HuH-7.5 (cell line): ENCODE measurements around the gene CFAP69.
"Not testable (repeated sequence)": the region's sequence is repeated elsewhere in the genome, so short reads cannot be mapped to it uniquely, and the experiment has no call there.

Experiments
- DNase-seq: peaks from one replicate; pipeline ENCODE4 v3.0.0; 2011; ENCODE audit warnings: low spot score

CFAP69 gene

GRCh38 chr7:90270431-90271178, 25.6 kb downstream of the CFAP69 start:
- DNase-seq, result no peak

- DNase-seq, result no peak
Measured at GRCh38 chr7:90271753-90272152, 26.8 kb downstream of the CFAP69 start.

- DNase-seq, result no peak
Measured at GRCh38 chr7:90272242-90272641, 27.3 kb downstream of the CFAP69 start.

- no peak for DNase-seq
Measured at GRCh38 chr7:90274161-90274560, 29.2 kb downstream of the CFAP69 start.

- DNase-seq, result peak; percentile 7
Measured at GRCh38 chr7:90276033-90276728, 31.2 kb downstream of the CFAP69 start.

GRCh38 chr7:90288154-90288553, 43.2 kb downstream of the CFAP69 start:
- no peak for DNase-seq

- no peak for DNase-seq
Measured at GRCh38 chr7:90290244-90291113, 45.5 kb downstream of the CFAP69 start.

GRCh38 chr7:90298145-90299038, 53.4 kb downstream of the CFAP69 start:
- no peak for DNase-seq

GRCh38 chr7:90303241-90303640, 58.3 kb downstream of the CFAP69 start:
- DNase-seq, result no peak

- no peak for DNase-seq
Measured at GRCh38 chr7:90309872-90310271, 64.9 kb downstream of the CFAP69 start.

GRCh38 chr7:90311175-90311574, 66.2 kb downstream of the CFAP69 start:
- DNase-seq, result no peak

GRCh38 chr7:90312745-90313144, 67.8 kb downstream of the CFAP69 start:
- no peak for DNase-seq

- no peak for DNase-seq
Measured at GRCh38 chr7:90313907-90314306, 68.9 kb downstream of the CFAP69 start.

- no peak for DNase-seq
Measured at GRCh38 chr7:90320014-90320413, 75.0 kb downstream of the CFAP69 start.

GRCh38 chr7:90320418-90320800, 75.4 kb downstream of the CFAP69 start:
- no peak for DNase-seq

- no peak for DNase-seq
Measured at GRCh38 chr7:90320801-90321494, 76.0 kb downstream of the CFAP69 start, which contains the start of gene FAM237B. Gene FAM237B, minus strand, starts transcription at chr7:90321304. Its CDS starts 1,556 bp downstream, at chr7:90319748.

- no peak for DNase-seq
Measured at GRCh38 chr7:90322837-90323236, 77.9 kb downstream of the CFAP69 start.

- no peak for DNase-seq
Measured at GRCh38 chr7:90326500-90326899, 81.5 kb downstream of the CFAP69 start.

GRCh38 chr7:90334193-90334843, 89.3 kb downstream of the CFAP69 start:
- DNase-seq, result no peak

- not testable (repeated sequence) for DNase-seq
Measured at GRCh38 chr7:90334926-90335325, 90.0 kb downstream of the CFAP69 start.
